Hypothalamus (tissue), 51 donors: ENCODE data around the gene C4orf50.

Source experiments
- DNase-seq, 51 donors: peaks; one replicate each; lab custom pipeline; 2025; lab: John Stamatoyannopoulos, UW

C4orf50 gene

DNA sequence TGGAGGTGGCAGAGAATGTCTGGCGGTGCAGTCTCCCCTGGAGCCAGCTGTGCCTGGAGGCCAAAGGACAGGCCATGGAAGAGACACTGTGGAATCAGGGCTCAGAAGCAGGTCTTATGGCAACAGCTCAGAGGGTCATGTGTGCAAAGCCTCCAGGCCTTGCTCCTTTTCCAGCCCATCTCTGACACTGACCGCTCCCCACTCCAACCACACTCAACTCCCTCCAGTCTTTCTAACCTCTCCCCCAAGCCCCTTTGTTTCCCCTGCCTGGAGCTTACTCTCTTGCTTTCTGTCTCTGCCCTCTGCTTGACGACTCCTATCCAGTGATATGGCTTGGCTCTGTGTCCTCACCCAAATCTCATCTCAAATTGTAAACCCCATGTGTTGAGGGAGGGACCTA lies 91.1 kb downstream of the C4orf50 start:
- no peak for DNase-seq

DNA sequence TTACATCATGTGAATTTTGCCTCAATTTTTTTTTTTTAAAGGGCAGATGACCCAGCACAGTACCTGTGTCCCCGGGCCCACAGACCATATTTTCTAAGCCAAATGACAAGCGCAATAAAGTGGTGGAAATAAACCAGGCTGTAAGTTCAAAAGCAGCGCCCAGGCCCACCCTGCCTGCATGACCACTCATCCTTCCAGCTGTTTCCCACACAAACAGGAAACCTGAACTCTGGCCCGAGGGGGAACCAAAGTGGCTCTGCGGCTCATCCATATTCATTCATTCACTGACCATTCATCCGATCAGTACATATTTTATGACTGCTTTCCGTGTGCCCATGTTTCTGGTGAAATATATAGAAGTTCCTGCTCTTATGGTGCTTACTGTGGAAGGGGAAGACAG lies 91.6 kb downstream of the C4orf50 start:
- DNase-seq, result no peak

DNA sequence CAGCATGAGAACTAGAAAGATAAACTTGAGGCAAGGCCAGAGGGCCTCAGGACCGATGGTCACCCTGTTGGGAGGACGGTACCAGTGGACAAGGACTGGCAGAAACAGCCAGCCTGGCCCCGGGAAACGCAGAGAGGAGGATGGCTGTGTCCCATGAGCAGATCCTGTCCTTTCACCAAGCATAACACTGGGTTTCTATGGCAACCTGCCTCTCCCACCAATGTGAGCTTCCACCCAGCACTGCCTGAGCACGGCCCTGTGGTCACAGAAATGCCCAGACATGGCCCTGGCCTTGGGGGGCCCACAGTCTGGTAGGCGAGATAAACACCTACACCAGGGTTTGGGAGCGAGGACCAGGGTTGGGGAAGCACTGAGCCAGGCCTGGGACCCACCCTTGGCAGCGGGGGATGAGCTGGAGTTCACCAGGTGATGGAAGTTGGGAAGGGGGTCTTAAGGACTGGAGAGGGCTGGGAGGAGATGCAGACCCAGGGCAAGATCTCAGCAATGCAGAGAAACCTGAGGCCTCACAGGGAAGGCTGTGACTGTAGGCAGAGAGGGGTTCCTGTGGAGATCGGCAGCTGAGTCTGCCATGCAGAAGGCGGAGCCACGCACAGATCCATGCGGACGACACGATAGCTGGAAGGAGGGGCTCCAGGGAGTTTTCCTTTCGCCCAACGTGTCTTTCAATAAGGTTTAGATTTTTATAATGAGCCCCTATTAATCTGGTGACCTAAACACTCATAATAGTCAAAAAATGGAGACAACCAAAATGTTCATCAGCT lies 92.6 kb downstream of the C4orf50 start:
- DNase-seq, result no peak

DNA sequence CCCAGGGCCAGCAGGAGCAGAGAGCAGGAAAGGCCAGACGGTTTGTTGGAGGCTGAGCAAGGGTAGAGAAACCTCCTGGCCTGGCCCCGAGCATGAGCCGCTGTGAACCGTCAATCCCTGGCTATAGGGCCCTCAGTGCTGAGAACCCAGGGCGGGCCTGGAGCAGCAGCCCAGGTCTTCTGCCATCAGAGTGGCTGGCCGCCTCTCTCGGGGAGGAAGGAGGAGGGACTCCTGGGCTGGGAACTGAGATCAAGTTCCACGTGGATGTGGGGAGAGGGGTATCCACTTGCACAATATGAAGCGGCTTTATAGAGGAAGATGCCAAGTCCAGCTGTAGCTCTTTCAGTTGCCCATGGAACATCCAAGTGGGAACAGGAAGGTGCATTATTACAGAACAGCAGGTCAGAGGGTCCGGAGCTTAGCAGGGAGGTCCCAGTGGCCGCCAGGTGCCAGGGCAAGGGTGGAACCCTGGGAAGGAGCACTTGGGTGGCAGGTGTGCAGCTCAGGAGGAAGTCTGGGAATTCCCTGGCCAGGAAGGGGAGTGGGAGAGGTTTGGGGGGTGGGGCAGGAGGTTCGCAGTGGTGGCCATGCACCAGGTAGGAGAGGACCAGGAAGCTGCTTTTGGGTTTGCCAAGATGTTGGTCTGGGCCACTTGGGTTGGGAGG lies 93.6 kb downstream of the C4orf50 start:
- DNase-seq, result no peak

DNA sequence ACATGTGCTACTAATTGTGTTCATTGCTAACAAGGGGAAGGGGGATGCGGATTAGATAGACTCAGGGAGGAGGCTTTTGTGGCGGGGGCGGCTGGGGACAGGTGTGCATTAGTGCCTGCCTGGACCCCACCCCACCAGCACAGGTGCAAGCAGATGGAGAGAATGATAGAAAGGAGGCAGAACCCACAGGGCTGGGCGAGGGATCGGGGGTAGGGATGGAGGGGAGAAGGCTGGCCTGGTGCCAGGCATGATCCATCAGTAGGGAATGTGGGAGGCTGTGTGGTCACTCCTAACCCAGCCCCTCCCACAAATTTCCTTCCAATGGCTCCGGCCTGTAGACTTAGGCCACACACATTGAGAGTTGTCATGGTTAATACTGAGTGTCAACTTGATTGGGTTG lies 94.9 kb downstream of the C4orf50 start:
- no peak for DNase-seq

DNA sequence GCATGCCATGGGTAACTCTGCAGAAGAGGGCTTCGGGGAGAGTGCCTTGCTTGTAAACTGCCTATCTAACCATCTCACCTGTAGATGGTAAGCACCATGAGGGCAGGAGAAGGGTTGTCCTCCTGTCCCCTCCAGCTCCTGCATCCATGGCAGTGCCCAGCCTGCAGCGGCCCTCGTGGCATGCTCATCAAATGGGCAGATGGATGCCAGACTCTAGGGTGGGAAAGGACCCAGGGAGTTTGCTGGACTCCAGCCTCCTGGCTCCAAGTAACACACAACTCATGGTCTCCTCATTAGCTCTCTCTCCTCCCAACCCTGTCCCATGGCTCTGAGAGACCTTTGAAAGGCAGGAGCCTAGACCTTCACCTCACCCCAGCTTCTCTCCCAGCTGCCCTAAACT lies 95.7 kb downstream of the C4orf50 start:
- no peak for DNase-seq

DNA sequence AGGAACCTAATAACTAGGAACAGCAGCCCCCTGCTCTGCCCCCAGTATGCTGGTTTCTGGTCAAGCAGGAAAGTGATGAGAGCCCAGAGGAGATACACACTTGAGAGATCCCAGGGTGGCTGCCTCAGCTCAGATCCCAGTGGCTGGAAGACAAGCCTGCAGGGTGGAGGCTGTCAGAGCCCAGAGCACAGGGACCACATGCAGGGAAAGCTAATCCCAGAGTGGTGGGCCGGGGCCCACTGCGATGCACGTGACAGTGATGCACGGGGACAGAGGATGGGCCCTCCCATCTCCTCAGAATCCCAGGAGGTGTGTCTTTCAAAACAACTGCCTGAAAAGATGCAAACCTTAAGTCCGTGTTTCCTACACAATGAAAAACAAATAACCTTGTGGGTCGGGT lies 96.2 kb downstream of the C4orf50 start:
- no peak for DNase-seq

DNA sequence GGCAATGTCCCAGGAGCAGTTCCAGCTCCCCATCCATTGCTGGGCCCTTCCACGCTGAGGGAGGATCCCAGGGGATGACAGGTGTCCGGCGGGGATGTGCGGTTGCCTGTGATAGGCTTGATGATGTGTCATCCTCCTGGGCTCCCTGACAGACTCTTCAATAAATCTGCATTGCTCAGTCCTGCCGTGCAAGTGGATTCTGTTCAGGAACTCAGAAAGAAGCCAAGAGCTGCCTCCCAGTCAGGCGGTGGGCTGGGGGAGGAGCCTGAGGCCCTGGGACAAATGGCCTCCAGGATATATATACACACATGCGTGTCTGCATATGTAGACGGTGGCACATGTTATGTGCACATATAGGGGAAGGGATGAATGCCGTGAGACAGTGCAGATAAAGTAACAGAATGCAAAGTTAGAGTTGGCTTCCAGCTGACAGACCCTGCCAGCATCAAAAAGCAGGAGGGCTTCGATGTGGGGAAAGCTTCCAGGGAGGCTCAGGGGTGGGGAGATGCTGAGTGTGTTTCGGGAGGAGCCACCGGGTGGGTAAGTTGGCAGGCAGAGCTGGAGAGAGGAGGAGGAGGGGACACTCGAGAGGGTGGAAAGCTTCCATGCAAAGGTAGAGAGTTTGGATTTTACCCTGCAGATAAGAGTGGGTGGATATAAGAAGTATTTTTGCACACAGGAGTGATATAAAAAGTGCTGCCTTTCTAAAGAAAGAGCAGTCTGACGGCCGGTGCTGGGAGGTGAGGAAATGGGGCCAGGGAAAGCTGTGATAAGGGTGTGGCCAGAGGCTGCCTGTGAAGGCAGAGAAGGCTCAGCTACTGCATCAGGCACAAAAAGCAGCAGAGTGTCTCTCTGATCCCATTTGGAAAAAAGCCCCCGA lies 96.9 kb downstream of the C4orf50 start:
- peak in 1 of 51 donors; percentile 30 for DNase-seq

DNA sequence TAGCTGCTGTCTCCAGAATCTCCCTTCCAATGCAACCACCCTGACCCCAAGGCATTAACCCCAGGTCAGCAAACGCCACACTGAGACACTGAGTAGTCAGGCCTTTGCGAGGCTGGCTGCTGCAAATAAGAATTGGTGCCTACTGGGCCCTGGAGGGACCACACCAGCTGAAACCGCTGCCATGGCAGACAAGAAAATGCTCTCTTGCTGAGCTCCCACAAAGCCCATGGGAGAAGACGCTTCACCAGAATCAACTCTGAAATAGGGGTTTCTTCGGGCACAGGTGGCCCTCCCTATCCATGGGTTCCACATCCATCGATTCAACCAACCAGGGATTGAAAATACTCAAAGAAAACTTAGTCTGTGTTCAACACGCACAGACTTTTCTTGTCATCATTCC lies 98.7 kb downstream of the C4orf50 start:
- no peak for DNase-seq

DNA sequence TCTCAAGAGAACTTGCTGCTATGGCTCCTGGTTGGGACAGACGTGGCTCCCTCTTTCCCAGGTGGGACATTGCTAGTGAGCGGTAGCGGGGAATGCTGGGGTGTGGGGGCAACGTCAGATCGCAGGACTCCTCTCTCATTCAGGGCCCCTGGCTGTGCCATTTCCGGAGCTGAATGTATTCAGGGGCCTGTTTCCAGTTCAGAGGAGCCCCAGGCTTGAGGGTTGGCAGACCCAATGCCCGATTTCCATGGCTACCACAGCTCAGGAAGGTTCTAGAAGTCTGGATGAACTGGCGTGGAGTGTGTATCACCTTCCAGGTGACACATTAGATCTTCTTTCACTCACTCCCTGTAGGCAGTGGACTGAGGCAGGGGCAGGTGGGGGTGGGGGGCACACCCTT lies 99.2 kb downstream of the C4orf50 start:
- DNase-seq, result no peak

DNA sequence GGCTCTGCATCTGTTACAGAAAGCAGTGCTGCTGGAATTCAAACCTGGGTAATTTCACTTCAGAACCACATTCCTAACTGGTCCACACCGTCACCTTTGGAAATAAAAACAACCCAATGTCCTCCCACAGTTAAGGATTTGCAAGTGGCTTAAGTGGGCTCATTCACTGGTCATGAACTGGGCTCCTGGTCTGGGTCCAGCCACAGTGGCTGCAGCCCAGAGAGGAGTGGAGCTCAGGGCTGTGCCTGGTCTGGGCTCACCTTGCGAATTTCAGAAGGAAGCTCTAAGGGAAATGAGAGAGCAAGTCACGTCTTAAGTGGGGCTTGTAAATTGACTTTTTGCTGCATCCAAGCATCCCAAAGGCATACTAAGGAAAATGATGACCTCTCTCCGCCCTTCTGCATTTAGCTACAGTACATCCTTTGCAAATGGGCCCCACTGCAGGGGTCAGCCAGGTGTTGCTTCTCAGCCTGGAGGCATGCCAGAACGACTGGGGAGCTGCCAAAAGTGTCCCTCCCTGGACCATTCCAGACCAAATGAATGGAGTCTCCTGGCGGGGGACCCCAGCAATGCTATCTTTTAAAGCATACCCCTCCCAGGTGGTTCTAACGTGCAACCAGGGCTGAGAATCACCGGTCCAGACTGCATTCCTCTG lies 99.8 kb downstream of the C4orf50 start:
- DNase-seq, result no peak

DNA sequence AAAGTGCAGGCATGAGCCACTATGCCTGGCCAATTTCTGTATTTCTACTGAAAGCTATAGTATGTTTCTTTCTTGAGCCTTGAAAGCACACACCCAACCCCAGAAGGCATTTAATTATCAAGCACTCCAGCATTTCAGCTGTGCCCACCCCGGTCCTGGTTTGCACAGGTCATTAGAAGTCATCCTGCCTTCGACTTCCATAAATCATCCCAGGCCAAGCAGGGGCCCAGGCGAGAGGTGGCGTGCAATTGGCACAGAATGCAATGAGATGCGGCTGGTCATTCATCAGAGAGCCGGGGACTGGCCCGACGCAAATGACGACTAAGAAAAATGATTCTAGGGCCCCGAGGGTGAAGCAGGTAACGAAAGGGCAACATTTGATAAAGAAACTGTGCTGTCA lies 100.6 kb downstream of the C4orf50 start:
- DNase-seq, result no peak

DNA sequence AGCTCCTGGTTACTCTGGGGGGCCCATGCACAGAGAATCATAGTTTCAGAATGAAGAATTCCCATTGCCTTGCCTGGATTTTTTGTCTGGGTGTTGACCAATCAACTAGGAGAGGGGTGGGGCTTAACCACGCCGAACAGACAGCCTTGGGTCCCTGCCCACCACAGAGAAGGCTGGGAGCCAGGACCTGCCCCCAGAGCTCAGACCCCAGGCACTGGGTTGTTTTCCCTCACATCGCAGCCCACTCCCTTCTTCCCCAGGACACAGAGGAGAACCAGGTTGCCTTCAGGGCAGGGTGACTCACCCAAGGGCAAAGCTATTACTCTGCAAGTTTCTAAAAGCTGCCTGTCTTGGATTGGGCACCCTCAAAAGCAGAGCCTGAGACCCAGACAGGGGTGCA lies 102.0 kb downstream of the C4orf50 start:
- DNase-seq, result no peak

DNA sequence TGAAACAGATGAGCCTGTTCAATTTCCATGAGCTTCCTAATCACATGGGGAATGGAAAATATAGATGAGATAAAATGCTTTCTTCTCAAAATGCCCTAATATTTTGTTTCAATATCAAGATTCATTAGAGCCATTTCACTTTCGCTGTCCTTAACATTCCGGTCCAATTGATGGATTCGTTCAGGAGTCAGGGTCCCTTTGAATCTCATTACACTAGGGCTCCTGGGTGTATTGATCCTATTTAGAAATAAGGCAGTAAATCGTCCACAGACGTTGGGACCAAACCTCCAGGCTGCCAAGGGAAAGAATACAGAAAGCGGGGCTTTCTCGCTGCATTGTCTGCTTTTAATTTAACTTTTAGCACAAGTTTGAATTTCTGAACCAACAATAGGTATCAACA lies 104.8 kb downstream of the C4orf50 start:
- no peak for DNase-seq

DNA sequence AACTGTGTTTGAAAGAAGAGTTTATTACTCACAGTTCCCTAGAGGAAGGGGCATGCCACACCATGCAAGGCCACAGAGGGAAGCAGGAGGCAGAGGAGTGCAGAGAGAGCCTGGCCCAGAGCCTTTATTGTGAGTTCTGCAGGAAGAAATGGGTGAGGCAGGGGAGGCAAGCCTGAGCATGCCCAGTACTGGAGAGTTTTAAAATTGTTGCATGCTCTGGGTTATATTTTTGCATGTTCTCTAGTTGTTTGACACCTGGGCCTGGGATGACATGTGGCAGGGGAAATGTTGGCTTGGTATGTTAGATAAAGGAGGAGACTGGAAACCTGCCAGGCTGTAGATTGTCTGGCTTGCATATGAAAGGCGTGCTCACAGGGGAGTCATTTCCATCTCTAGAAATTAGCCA lies 105.6 kb downstream of the C4orf50 start:
- no peak for DNase-seq

DNA sequence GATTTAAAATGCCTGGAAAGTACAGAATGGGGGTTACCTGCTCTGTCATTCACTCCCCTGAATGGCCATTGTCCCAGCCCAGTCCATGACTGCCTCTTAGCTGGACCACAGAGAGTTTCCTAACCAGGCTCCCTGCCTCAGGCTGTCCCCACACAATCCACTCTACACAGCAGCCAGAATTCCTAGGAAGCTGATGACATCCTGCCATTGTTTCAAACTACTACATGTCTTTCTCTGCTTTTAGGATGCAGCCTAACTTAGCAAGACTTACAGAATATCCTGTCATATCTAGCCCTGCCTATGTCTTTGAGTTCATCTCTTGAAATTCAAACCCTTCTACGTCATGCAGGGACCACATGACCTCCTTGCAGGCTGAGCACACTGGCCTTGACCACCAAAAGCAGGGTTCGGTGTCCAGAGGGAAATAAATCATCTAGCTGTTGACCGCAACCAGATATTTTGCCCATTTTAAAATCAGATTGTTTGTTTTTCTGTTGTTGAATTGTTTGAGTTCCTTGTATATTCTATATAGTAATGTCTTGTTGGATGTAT lies 109.3 kb downstream of the C4orf50 start:
- no peak for DNase-seq

DNA sequence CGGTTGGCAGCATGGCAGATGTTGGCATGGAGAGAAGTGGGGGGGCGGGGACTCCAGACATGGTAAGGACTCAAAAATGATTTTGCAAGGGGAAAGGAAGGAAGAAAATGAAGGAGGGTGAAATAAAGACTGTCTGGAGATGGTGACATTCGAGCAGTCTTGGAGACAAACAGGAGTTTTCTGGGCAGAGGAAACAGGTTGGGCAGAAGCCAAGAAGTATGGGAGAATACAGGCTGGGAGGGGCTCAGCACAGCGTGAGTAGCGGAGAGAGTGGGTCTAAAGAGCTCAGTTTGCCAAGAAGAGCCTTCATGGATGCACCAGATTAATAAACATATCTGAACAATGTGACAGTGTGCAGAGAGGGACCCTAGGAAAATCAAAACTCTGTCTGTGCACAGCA lies 112.0 kb downstream of the C4orf50 start:
- DNase-seq, result no peak

DNA sequence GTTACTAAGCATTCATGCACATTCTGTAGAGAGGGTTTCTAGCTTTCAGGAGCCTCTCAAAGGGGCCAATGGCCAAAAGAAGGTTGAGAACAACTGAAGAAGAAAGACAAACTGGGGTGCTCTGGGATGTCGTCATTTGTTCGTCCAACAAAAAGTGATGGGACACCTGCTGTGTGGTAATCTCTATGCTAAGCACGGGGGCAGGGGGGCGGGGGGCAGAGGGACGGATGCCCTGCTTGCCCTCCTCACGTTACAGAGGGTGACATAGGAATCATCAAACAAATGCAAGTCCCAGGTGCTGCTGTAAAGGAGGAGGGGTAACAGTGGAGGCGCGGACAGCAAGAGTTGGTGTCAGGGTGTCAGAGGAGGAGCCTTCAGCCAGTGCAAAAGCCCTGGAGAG lies 112.5 kb downstream of the C4orf50 start:
- no peak for DNase-seq

DNA sequence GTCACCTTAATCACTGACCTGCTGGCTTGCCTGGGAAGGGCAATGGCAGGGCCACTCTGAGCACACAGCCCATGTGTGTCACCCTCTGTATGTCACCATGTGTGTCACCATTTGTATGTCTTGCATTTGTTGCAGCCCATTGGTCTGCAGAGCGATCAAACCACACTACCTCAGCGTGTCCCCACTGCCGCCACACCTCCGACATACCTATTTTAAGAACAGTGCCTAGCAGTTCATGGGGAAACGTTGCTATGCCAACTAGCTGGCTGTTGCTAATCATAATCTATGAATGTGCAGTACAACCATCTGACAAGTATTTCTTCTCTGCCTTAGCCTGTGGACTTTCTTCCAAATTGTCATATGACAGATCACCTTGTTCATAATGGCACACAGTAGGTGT lies 117.4 kb downstream of the C4orf50 start:
- DNase-seq, result peak in 3 of 51 donors; percentile 19 to 21 (median 20)

DNA sequence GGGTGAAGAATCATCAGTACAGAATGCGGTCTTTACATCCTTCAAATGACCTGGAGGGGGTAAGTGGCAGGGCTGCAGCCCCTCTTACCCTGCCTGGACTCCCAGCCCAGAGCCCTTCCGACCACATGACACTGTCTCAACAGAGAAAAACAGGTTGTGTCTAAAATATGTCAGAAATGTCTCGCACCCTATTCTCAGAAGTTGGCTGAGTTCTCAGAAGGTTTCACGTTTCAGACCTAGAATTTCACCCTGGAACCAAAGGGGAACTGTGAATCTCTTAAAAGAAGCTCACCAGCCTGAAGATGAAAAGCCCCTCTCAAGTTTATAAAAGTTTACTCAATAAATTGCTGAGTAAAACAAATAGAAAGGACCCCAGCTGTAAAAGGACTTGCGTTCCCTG lies 118.3 kb downstream of the C4orf50 start:
- DNase-seq, result no peak

DNA sequence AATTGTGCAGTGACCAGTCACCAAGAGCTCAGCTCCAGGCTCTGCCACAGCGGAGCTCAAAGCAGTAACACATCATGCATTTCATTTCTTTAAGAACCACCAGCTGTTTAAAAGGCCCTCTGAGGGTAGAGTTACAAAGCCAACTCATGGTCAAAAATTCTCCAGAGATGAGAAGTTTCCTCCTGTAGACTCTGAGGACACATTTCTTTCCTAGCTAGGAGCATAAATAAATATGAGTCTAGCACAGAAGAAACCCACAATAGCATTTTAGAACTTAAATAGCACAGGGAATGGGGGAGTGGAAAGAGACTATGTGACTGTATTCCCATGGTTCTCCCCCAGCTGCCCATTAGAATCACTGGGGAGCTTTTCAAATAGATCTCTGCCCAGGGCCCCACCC lies 118.8 kb downstream of the C4orf50 start:
- no peak for DNase-seq
